Activated CD4-positive, alpha-beta T cell treated with anti-CD3 and anti-CD28 coated beads, Interleukin-2, Interleukin-6, amounts not matched to agents 100 ng/mL and 50 ng/mL, durations not matched to agents 16 hours and 8 hours (primary cell): ENCODE results near the gene LPAR2.
"Not testable (repeated sequence)": the region's sequence is repeated elsewhere in the genome, so short reads cannot be mapped to it uniquely, and the experiment has no call there.

Experiments used
- DNase-seq: peaks from one replicate; pipeline ENCODE4 v3.0.0-alpha.2; 2020

LPAR2 gene

DNA sequence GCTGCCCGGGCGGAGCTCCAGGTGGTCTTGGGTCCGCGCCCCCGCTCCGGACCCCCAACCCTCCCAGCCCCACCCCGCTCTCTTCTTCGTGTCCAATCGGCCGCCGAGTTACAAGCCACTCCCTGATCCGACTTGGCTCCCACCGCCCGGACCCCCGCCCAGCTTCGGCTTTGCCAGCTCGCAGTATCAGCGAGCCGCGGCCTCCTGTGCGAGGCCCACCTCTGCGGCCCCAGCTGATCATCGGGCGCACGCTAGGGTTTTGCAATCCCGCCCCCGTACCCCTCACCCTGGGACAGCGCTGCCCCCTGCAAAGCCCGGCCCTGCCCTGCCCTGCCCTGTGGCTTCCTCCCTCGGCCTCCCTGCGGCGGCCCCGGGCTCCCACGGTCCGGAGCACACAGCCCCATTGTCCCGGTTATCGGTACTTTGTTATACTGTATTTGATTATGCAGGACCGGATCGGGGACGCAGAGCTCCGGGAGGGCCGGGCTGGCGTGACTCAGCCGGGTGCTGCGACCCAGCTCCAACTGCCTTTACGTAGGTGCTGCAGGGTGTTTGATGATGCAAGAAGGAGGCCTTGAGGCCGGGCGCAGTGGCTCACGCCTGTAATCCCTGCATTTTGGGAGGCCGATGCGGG lies 598 bp upstream of the LPAR2 start:
- peak; percentile 39 for DNase-seq

DNA sequence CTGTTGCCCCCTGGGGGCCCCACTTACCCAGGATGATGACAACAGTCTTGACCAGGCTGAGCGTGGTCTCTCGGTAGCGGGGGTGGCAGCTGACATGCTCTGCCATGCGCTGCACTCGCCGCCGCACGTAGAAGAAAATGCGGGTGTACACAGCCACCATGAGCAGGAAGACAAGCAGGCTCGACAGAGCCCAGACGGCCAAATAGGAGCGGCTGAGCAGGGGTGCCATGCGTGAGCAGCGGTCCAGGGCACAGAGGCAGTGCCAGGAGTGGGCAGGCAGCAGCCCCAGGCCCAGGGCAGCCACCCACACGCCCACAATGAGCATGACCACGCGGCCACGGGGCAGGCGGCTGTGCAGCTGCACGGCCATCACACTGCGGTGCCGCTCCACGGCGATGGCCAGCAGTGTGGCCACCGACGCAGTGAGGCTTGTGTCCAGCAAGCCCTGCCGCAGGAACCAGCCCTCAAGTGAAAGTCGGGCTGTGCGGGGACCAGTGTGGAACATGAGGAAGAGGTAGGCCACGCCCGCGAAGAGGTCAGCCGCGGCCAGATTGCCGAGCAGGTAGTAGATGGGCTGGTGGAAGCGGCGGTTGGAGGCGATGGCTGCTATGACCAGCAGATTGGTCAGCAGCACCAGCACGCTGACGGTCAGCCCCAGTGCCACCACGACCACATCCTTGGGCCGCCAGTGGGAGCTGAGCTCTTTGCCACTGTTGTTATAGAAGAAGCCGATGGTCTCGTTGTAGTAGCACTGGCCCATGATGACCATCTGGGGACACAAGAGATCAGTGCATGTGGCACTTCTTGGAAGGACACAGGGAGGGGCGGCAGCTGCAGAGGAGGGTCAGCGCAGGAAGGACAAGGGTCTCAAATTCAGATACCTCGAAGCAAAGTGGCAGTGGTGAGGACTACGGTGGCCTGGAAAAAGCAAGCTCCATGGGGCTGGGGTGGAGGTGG lies 1.2 kb downstream of the LPAR2 start:
- no peak for DNase-seq

DNA sequence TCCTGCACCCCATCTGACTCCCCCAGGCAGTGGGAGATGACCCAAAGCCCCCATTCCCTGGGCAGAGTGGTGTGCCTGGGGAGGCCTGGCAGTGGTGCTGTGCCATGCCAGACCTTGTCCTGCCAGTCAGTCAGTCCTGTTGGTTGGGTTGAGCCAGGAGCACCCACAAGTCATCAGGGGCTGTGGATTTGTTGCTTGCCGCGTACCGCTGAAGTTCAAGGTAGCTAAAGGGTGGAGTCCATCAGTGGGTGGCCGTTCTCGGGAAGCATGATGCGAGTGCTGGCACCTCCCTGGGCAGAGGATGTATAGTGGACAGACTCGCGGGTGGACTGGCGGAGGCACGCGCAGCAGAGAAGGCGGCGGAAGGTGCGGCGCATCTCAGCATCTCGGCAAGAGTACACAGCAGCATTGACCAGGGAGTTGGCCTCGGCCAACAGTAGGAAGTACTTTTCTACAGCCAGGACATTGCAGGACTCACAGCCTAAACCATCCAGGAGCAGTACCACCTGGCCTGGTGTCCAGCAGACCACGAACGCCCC lies 3.9 kb downstream of the LPAR2 start:
- DNase-seq, result no peak

DNA sequence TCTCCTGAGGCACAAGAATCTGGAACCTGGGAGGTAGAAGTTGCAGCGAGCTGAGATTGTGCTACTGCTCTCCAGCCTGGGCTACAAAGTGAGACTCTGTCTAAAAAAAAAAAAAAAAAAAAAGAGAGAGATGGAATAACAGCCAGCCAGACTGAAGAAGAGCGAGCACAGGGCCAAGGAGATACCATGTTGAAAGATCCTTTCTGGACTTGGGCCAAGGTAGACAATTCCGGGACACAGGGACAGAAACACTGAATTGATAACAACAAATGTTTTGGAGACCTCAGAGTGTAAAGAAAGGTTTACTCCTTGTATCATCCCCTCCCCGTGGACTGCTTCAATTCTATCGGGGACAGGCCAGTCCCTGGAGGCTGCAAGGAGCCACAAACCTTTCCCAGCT lies 4.6 kb downstream of the LPAR2 start:
- no peak for DNase-seq

DNA sequence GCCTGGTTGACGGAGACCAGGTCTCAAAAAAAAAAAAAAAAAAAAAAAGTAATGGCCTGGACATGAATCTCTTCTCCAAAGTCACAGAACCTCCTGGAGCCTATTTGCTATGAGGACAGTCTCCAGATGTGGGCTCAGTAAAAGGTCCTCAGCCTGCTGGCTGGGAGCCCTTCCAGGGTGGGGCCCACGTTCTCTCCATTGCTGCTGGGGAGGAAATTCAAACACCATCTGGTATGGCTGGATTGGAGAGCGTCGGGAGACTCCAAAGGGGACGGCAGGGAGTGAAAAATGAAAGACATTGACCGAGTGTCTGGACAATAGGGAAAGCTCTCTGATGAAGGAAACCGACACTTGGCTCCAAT lies 8.2 kb downstream of the LPAR2 start:
- DNase-seq, result no peak

DNA sequence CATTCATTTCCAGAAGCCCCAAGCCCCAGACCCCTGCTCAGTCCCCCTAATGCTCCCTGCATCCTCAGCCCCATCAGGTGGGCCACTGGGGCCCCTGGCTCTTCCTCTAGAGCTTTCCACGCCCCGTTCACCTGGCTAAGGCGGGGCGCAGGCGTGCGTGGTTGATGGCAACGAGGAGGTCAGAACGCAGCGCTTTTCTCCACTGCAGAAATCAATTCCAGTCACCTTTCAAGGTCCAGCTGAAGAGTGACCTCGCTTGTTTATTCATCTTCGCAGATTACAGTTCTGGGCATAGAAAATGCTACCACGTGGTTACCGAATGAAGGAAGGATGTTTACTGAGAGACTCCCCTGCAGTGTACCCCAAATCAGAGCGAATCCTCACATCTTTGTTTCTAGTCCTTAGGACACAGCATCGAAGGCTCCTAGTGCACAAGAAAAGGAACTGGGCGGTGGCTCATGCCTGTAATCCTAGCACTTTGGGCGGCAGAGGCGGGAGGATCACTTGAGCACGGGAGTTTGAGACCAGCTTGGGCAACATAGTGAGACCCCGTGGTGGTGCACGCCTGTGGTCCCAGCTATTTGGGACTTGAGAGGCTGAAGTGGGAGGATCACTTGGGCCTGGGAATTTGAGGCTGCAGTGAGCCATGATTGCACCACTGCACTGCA lies 8.7 kb downstream of the LPAR2 start:
- no peak for DNase-seq

DNA sequence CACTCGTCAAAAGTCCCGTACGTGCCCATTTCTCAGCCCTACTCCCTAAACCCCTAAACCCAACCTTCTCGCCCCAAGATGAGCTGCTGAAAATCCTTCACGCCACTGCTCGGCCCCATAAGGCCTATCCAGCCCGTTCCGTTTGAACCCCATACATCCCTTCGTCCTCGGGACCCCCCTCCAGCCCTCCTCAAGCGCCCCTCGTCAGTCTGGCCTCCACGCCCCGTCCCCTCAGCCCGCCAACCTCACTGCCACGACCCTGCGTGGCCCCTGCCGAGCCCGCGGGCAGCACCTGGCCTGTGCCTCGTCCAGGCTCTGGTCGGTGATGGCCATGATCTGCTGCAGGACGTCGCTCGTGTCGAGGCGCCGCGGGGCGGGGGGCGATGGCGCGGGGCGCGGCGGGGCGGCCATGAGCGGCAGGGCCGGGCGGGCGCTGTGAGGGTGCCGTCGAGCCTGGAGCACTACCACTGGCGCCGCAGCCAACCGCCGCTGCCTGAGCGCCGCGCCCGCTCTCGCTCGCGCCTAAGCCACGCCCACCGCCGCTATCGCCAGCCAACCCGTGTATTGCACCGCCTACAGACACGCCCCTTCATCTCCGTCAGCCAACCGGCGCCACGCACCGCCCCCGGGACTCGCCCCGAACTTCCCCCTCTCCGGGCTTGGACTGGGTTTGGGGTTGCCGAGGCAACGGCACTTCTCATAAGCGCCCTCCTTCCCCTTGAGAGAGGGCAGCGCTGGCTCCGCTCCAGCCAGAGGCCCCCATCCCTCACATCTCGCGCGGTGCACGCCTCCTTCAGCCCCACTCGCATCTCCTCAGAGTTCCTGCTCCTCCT lies 9.6 kb downstream of the LPAR2 start, which contains the start of gene PBX4:
Gene PBX4, minus strand, starts transcription at position 469 of the 833 bp plus-strand sequence. Its CDS starts 58 bp downstream, at position 411.
- peak; percentile 99 for DNase-seq

DNA sequence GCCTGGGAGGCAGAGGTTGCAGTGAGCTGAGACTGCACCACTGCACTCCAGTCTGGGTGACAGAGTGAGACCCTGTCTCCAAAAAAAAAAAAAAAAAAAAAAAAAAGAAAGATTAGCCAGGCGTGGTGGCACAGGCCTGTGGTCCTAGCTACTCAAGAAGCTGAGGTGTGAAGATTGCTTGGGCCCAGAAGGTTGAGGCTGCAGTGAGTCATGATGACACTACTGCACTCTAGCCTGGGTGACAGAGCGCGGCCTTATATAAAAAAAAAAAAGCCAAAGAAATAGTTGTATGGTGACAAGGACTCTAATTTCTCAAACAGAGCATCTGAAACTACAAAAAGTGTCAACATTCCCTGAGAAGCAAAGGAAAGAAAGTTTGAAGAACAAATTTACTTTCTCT lies 12.9 kb downstream of the LPAR2 start:
- peak; percentile 59 for DNase-seq

DNA sequence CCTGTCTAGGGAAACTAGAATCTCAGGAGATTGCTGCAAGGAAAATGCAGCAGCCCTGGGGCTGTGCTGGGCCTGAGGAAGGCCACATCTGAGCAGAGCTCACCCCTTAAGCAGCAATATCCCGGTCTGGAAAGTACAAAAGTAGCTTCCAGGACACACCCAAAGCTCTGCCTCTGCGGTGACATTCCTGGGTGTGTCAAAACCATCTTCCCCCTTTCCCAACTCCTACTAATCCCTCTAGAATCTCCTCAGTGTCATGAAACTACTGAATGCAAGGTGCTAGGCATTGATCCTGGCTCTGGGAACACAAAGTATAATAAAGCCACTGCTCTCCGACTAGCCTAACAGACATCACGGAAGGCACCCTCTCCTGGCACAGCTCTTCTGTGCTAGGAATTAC lies 14.5 kb downstream of the LPAR2 start:
- no peak for DNase-seq

DNA sequence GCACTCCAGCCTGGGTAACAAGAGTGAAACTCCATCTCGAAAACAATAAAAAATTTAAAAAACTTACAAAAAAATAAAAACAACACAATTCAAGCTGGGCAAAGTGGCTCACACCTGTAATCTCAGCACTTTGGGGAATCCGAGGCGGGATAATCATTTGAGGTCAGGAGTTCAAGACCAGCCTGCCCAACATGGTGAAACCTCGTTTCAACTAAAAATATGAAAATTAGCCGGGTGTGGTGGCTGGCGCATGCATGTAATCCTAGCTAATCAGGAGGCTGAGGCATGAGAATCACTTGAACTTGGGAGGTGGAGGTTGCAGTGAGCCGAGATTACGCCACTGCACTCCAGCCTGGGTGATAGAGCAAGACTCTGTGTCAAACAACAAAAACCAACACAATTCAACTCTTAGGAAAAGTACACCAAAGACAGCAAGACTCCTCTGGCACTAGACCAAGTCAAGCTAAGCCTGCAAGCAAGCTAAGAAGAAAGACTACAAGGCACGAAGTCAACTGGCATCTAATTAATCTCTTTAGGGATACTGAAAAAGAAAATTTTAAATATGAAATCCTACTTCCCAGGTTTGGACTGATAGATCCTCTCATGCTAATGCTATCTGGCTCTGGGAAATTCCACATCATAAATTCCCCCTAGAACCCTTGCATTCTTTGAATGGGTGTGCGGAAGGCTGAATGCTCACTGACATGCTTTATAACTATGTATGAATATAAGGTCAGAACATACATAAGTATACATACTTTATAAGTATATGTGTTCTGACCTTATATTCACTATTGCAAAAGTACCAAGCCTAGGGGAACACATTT lies 17.4 kb downstream of the LPAR2 start:
- DNase-seq, result no peak

DNA sequence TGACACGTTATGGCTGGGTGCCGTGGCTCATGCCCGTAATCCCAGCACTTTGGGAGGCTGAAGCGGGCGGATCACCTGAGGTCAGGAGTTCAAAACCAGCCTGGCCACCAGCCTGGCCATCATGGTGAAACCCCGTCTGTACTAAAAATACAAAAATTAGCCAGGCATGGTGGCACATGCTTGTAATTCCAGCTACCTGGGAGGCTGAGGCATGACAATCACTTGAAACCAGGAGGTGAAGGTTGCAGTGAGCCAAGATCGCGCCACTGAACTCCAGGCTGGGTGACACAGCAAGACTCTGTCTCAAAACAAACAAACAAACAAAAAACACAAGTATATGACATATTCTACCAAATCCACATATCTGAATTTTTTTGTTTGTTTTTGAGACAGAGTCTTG lies 21.3 kb downstream of the LPAR2 start:
- not testable (repeated sequence) for DNase-seq

DNA sequence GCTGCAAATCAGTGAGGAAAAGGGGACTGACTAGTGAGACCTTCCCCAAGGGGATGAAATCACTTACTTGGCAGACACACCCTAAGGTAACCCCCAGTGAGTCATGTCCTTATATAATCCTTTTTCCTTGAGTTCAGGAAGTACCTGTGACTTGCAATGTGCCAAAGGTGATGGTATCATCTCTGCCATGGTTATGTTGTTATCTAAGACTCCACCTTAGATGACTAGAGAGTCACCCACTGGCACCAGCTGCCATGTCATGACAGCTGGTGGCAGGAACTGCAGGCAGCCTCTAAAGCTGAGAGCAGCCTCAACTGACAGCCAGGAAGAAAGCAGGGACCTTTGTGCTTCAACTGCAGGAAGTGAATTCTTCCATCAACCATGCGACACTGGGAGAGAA lies 22.0 kb downstream of the LPAR2 start:
- DNase-seq, result peak; percentile 68

DNA sequence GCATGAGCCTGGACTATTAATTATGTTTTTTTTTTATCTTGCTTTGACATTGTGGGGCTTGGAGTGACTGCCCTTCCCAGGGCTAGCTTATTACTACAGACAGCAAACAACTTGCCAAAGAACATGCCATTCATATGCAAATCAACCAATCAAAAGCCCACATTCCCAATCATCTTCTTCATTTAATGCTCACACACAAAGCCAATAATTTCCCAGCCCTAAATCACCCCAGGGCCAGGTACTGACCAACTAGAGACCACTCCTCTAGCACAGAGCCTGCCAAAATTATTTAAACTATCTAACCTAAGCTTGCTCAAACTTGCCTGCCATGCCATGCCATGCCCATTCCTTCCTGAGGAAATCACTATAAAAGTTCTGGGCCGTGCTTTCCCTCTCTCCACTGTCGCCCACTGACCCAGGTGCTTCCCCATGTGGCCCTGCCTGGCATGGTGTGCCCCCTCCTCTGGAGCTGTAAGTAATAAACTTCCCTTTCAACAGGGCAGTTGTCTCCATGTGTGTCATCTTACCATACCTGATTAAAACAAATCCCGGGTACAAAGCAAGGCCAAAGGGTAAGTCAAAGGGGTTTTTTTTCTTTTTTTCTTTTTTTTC lies 25.2 kb downstream of the LPAR2 start:
- no peak for DNase-seq

DNA sequence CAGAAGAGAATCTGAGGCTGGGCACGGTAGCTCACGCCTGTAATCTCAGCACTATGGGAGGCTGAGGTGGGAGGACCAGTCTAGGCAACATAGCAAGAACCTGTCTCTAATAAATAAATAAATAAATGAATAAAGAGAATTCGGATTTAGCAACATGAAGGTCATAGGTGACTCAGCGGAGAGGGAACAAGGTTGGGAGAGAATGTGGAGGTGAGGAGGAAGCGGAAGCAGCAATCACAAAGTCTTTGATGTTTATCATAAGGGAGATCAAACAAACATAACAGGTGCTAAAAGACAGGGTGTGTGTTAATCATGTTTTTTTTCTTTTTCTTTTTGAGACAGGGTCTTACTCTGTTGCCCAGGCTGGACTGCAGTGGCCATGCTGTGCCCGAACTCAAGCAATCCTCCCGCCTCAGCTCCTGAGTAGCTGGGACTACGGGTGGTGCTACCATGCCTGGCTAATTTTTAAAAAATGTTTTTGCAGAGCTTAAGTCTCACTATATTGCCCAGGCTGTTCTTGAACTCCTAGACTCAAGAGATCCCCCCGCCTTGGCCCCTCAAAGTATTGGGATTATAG lies 25.8 kb downstream of the LPAR2 start:
- DNase-seq, result peak; percentile 27

DNA sequence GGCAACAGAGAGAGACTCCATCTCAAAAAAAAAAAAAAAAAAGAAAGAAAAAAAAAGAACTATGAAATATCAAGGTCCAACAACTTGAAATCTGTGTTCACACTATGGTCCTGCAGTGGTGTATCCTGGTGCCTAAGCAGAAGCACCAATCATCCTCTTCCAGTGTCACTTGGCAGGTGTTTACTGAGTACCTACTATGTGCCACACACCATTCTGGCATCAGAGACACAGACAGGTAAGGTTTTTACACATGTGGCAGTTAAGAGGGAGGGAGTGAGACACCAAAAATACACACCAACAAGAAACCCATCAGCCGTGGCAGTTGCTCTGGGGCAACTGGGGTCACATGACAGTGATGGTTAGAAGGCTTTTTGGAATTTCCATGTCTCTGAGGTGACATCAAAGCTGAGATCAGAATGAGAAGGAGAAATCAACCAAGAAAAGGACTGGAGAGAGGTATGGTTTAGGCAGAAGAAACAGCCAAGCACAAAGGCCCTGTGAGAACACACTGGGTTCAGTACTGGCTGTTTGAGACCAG lies 27.2 kb downstream of the LPAR2 start:
- DNase-seq, result peak; percentile 36

DNA sequence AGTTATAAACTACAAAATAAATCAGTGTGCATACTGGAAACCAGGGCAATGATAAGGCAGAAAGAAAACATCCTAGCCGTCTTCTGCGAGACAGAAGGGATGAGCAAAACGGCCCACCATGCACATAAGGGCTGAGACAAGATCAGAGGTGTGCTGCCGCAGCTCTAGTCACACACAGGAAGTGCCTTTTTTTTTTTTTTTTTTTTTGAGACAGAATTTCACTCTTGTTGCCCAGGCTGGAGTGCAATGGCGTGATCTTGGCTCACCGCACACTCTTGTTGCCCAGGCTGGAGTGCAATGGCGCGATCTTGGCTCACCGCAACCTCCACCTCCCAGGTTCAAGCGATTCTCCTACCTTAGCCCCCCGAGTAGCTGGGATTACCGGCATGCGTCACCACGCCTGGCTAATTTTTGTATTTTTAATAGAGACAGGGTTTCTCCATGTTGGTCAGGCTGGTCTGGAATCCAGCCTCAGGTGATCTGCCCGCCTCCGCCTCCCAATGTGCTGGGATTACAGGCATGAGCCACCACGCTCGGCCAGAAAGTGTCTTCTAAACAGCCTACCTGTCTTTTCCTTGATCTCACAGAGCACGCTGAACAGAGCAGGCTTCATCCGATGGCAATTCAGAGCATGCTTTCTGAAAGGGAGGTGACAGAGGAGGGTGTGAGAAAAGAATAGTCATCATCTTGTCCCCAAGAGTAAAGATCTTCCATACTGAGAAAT lies 29.1 kb downstream of the LPAR2 start:
- DNase-seq, result peak; percentile 78

DNA sequence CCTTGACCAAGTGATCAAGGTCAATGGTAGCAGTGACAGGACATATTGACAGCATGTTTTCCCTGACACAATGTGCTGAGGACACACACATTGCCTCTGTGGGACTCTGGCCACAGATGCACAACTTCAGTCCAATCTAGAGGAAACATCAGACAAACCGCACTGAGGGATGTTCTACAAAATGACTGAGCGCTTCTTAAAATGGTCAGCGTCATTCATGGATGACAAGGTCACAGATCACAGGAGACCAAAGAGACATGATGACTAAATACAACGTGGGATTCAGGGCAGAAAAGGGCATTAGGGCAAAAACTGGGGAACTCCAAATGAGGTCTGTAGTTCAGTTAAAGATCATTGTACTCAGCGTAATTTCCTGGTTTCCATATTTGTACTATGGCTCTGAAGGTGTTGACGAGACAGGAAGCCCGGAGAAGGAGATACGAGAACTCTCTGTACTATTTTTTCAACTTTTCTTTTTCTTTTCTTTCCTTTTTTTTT lies 30.2 kb downstream of the LPAR2 start:
- DNase-seq, result peak; percentile 92

DNA sequence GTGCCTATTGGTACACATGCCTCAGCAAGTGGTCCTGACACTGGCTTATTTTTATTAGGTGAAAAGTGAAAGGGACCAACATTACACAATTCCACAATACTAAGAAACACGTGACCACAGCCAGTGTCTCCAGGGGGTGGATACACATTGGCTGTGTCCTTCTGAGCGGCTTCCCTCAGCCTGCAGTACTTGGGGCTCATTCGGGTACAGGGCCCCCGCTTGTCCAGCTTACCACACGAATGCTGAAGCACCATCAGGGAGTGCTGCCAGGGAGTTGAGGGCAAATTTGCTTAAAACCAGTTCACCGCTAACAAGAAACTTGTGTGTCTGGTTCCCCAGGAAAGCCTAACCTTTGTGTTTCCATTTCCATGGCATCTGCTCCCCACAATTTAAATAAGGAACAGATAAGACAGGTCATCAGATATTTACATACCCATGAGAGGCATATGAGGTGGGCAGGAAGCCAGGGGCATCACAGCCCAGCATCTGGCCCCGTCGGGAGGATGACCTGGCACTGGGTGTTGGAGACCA lies 32.8 kb downstream of the LPAR2 start:
- DNase-seq, result no peak

DNA sequence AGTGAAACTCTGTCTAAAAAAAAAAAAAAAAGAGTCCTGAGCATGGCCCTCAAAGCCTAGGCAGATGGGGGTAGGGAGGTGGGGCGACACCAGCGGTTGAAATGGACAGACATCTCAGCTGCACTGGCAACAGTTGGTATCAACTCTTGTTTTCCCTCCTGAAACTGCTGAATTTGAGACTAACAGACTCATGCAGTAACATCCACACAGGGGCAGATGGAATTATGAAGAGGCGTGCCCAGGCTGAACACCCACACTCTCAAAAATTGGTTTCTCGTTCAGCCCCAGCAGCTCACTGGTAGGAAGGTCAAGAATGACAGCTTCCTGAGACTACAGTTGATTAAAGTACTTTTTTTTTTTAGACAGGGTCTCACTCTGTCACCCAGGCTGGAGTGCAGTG lies 33.6 kb downstream of the LPAR2 start:
- DNase-seq, result peak; percentile 32
